IMR-90 (cell line): ENCODE results near the gene FOXK2. TPM values are rescaled to one million over a fixed set of nuclear protein-coding genes. Genes with fewer than 3 reads are reported as not detected.

Source experiments
- ATAC-seq: fragments of 200-7000 bp; cut with Tn5 transposase; 2 replicates; pipeline ENCODE4 v1.9.1; 2020; ENCODE audit warnings: low read depth, mild to moderate bottlenecking, moderate library complexity
- BruUV-seq: library from RNA; stranded (reverse); fragments of 400-500 nt; replicated peaks from 2 replicates; lab custom pipeline; 2021; lab: Mats Ljungman, UMichigan
- CTCF ChIA-PET: fragments of 300-600 bp; formaldehyde crosslinking; extraction: SDS; loops from one replicate; lab custom pipeline; 2021; ENCODE audit warnings: antibody characterized with exemption; lab: Yijun Ruan, JAX
- POLR2A ChIA-PET: fragments of 300-600 bp; sonication (Branson Sonifier 250); formaldehyde crosslinking; loops from one replicate; lab custom pipeline; 2022; ENCODE audit warnings: antibody characterized with exemption; ENCODE audit not compliant: unreplicated experiment; lab: Charles Lee
- DNase-seq: peaks from one replicate; pipeline ENCODE4 v3.0.0; 2013
- H2AFZ ChIP-seq: replicated peaks from 2 replicates; pipeline ENCODE3; 2013; ENCODE audit warnings: low read length, mild to moderate bottlenecking; ENCODE audit not compliant: poor library complexity
- H2AK5ac ChIP-seq: 2 replicates; pipeline ENCODE4 v1.6.1; 2013; ENCODE audit warnings: low read depth, low read length, inconsistent platforms
- H2AK9ac ChIP-seq: replicated peaks from 2 replicates; pipeline ENCODE3; 2013; ENCODE audit warnings: mild to moderate bottlenecking, low read depth, low read length, moderate library complexity; ENCODE audit not compliant: poor library complexity
- H2BK120ac ChIP-seq: 2 replicates; pipeline ENCODE4 v1.6.1; 2013; ENCODE audit warnings: low read depth, low read length, inconsistent platforms
- H2BK15ac ChIP-seq: 3 replicates; pipeline ENCODE4 v1.6.1; 2013; ENCODE audit warnings: low read depth, low read length, inconsistent platforms
- H2BK20ac ChIP-seq: 2 replicates; pipeline ENCODE4 v1.6.1; 2013; ENCODE audit warnings: low read depth, mild to moderate bottlenecking, inconsistent platforms, low read length, moderate library complexity
- H2BK5ac ChIP-seq: 2 replicates; pipeline ENCODE4 v1.6.1; 2013; ENCODE audit warnings: mild to moderate bottlenecking, low read depth, low read length, inconsistent platforms; ENCODE audit not compliant: poor library complexity, severe bottlenecking
- H3K14ac ChIP-seq: replicated peaks from 2 replicates; pipeline ENCODE4 v1.6.1; 2013; ENCODE audit warnings: low read depth, low read length, inconsistent platforms
- H3K18ac ChIP-seq: 2 replicates; pipeline ENCODE4 v1.6.1; 2013; ENCODE audit warnings: low read depth, low read length, control low read depth
- H3K23ac ChIP-seq: 2 replicates; pipeline ENCODE4 v1.6.1; 2013; ENCODE audit warnings: low read depth, low read length, inconsistent platforms
- H3K27ac ChIP-seq: 2 replicates; pipeline ENCODE4 v1.5.1; 2013; ENCODE audit warnings: mild to moderate bottlenecking, control low read depth, low read length; ENCODE audit not compliant: insufficient read depth
- H3K27me3 ChIP-seq: 2 replicates; pipeline ENCODE4 v1.6.1; 2013; ENCODE audit warnings: low read length; ENCODE audit not compliant: control insufficient read depth, insufficient read depth
- H3K36me3 ChIP-seq: 2 replicates; pipeline ENCODE4 v1.6.1; 2013; ENCODE audit warnings: low read length, mixed read lengths; ENCODE audit not compliant: control insufficient read depth, insufficient read depth
- H3K4ac ChIP-seq: 2 replicates; pipeline ENCODE4 v1.6.1; 2013; ENCODE audit warnings: low read depth, low read length, inconsistent platforms
- H3K4me1 ChIP-seq: 2 replicates; pipeline ENCODE4 v1.6.1; 2013; ENCODE audit warnings: low read length, mixed read lengths; ENCODE audit not compliant: control insufficient read depth, insufficient read depth
- H3K4me2 ChIP-seq: 2 replicates; pipeline ENCODE4 v1.6.1; 2013; ENCODE audit warnings: low read depth, mild to moderate bottlenecking, control low read depth, low read length, moderate library complexity
- H3K4me3 ChIP-seq: 2 replicates; pipeline ENCODE4 v1.5.1; 2013; ENCODE audit warnings: low read depth, mild to moderate bottlenecking, control low read depth, low read length, moderate library complexity; ENCODE audit not compliant: insufficient read depth
- H3K56ac ChIP-seq: 2 replicates; pipeline ENCODE4 v1.6.1; 2013; ENCODE audit warnings: low read length, inconsistent platforms; ENCODE audit not compliant: insufficient read depth; ENCODE audit errors: extremely low read depth
- H3K79me1 ChIP-seq, 2 experiments: 2 replicates each; pipeline ENCODE4 v1.6.1; 2013; ENCODE audit warnings: low read length in 2 of 2, inconsistent platforms in 1 of 2, low read depth in 1 of 2
- H3K9ac ChIP-seq: 2 replicates; pipeline ENCODE4 v1.6.1; 2013; ENCODE audit warnings: low read depth, low read length, control low read depth
- H3K9me1 ChIP-seq: 2 replicates; pipeline ENCODE4 v1.6.1; 2013; ENCODE audit warnings: low read length, inconsistent platforms; ENCODE audit not compliant: insufficient read depth
- H3K9me3 ChIP-seq: 2 replicates; pipeline ENCODE4 v1.6.1; 2013; ENCODE audit warnings: low read length; ENCODE audit not compliant: control insufficient read depth, insufficient read depth
- H4K20me1 ChIP-seq: 2 replicates; pipeline ENCODE4 v1.6.1; 2013; ENCODE audit warnings: low read length, inconsistent platforms; ENCODE audit not compliant: insufficient read depth
- H4K5ac ChIP-seq: 2 replicates; pipeline ENCODE4 v1.6.1; 2013; ENCODE audit warnings: mild to moderate bottlenecking, low read depth, low read length, control low read depth
- H4K8ac ChIP-seq, 2 experiments: 2 replicates each; pipeline ENCODE4 v1.6.1; 2013; ENCODE audit warnings: low read depth in 2 of 2, low read length in 2 of 2, control low read depth in 1 of 2, inconsistent platforms in 1 of 2
- H4K91ac ChIP-seq: 2 replicates; pipeline ENCODE4 v1.6.1; 2013; ENCODE audit warnings: low read depth, low read length, inconsistent platforms; ENCODE audit not compliant: insufficient read depth
- CHD1 ChIP-seq: IDR thresholded peaks from 2 replicates; pipeline ENCODE4 v1.6.1; 2012; ENCODE audit warnings: low read depth, low read length, improper control_type of control experiment
- MAZ ChIP-seq: IDR thresholded peaks from 2 replicates; pipeline ENCODE4 v1.6.1; 2012; ENCODE audit warnings: low read depth, mild to moderate bottlenecking, low read length, improper control_type of control experiment, moderate library complexity, borderline replicate concordance
- WGBS, 2 experiments: methylation state at CpG; one replicate each; pipeline versions ENCODE4 v1.1.5 to v1.1.7; 2013; ENCODE audit warnings: missing lambda C conversion rate in 2 of 2; ENCODE audit not compliant: insufficient read length in 1 of 2; ENCODE audit errors: extremely low coverage in 2 of 2; 5-methylcytosine and 5-hydroxymethylcytosine counted together
- dilution Hi-C: fragments of 300-500 bp; cut with HindIII; formaldehyde crosslinking; loops from one replicate; pipeline ENCODE4 v1.14.3; 2018; ENCODE audit warnings: low sequenced_read_pairs; ENCODE audit not compliant: unreplicated experiment
- in situ Hi-C: fragments of 300-500 bp; cut with MboI; formaldehyde crosslinking; loops from 3 replicates; pipeline ENCODE4 v1.14.3; 2019; ENCODE audit warnings: low sequenced_read_pairs, inconsistent platforms, mixed read lengths
- intact Hi-C: fragments of 100-400 bp; cut with micrococcal nuclease; formaldehyde crosslinking; loops from 2 replicates; pipeline ENCODE4 v1.10.0; 2022
- polyA plus RNA-seq, 3 experiments: library from polyadenylated mRNA; depleted of rRNA; stranded (reverse); fragments of >200 nt; gene quantifications; 2 replicates each; pipeline ENCODE4 v1.2.3, GENCODE V29; 2012; ENCODE audit warnings: low replicate concordance in 1 of 3
- total RNA-seq: library from RNA; depleted of rRNA; stranded (reverse); fragments of >200 nt; gene quantifications from 2 replicates; pipeline ENCODE4 v1.2.3, GENCODE V29; 2012

Gene FOXK2
- total and polyA plus RNA-seq, 2 of the 4 experiments (the other 2 are of a cell fraction): 12.5 to 20.0 TPM

- H3K36me3 ChIP-seq: peaks cover 61% of the 10 kb centered on the region
- 100% methylated on average over 3 of the region's 7 CpGs; no CpG with 5 or more reads in 1 of the 2 experiments for WGBS, 2 experiments
Observed at GRCh38 chr17:82619211-82619610, 99.7 kb downstream of the FOXK2 start.

More at GRCh38 chr17:82619211-82619610, 99.7 kb downstream of the FOXK2 start:
- Histone ChIP-seq H3K4ac (no peak overlapping the region), H3K14ac (no peak overlapping the region), H3K4me2 (no peak overlapping the region), H2BK20ac (no peak overlapping the region), H2BK120ac (no peak overlapping the region), H3K4me1 (no peaks in the 10 kb centered on the region), H4K5ac (no peak overlapping the region), H2BK15ac (no peak overlapping the region), H3K27me3 (no peaks in the 10 kb centered on the region), H4K20me1 (no peaks in the 10 kb centered on the region; the same call in 1 of the 2 replicates), H3K9me3 (no peaks in the 10 kb centered on the region), H4K91ac (no peak overlapping the region), H2BK5ac (no peak overlapping the region), H4K8ac (no peak overlapping the region), H3K9ac (no peak overlapping the region), H3K4me3 (no peak overlapping the region), H3K79me1 (peaks cover 15 to 25% of the 10 kb centered on the region in 2 experiments), H3K18ac (no peak overlapping the region), H3K56ac (no peak overlapping the region), H2AK9ac (no peak overlapping the region), H3K27ac (no peak overlapping the region), H3K23ac (no peak overlapping the region), H2AFZ (no peak overlapping the region), H3K9me1 (no peaks in the 10 kb centered on the region), H2AK5ac (no peak overlapping the region)
- dilution Hi-C loops: no loop called here
- intact Hi-C loops: no loop called here
- TF ChIP-seq CHD1 (no peak), MAZ (no peak)
- ChIA-PET CTCF (no interaction called here), POLR2A (no interaction called here)
- in situ Hi-C loops: no loop called here
- ATAC-seq (no peak), DNase-seq (no peak)
- no TSS peak for BruUV-seq
